Left lung (tissue), 10 donors: Measurements from ENCODE around the gene INHBC. TPM values are rescaled to one million over a fixed set of nuclear protein-coding genes. Genes with fewer than 3 reads are reported as not detected.

ENCODE experiments used
- ATAC-seq: fragments of 200-7000 bp; cut with Tn5 transposase; one replicate; pipeline ENCODE4 v1.9.1; 2020; ENCODE audit warnings: moderate library complexity
- DNase-seq, 4 donors: peaks; one replicate each; pipeline ENCODE4 v3.0.0-alpha.2; 2013 to 2020
- H3K27ac ChIP-seq, 2 donors: fragments of 200-600 bp; sonication (generic) in 1 of 2; one replicate each; pipeline versions ENCODE4 v1.5.0 to v1.8.0; 2020 to 2021
- H3K27me3 ChIP-seq, 2 donors: fragments of 200-600 bp; sonication (generic) in 1 of 2; one replicate each; pipeline versions ENCODE4 v1.5.0 to v1.8.0; 2020 to 2021
- H3K36me3 ChIP-seq, 2 donors: fragments of 200-600 bp; sonication (generic) in 1 of 2; one replicate each; pipeline versions ENCODE4 v1.5.0 to v1.8.0; 2020 to 2021
- H3K4me1 ChIP-seq, 2 donors: fragments of 200-600 bp; one replicate each; pipeline ENCODE4 v1.8.0; 2021
- H3K4me3 ChIP-seq, 2 donors: fragments of 200-600 bp; sonication (generic) in 1 of 2; one replicate each; pipeline versions ENCODE4 v1.5.0 to v1.8.0; 2020 to 2021; ENCODE audit warnings: mild to moderate bottlenecking in 1 of 2
- H3K9me3 ChIP-seq, 2 donors: fragments of 200-600 bp; sonication (generic) in 1 of 2; one replicate each; pipeline versions ENCODE4 v1.5.0 to v1.8.0; 2020 to 2021
- intact Hi-C, 2 donors: fragments of 100-400 bp; cut with DNase I; formaldehyde crosslinking; loops; one replicate each; pipeline versions ENCODE4 v1.11.2 to v1.14.2; 2022
- polyA plus RNA-seq, 6 donors: library from polyadenylated mRNA; unstranded; fragments of 120-200 nt; gene quantifications; one replicate each; pipeline ENCODE4 v1.2.1, GENCODE V29; 2013; ENCODE audit not compliant: insufficient read length in 6 of 6
- total RNA-seq, 2 donors: library from RNA; stranded (reverse); fragmentation: NEBNext Ultra II Directional; extraction: Animal tissue kit (Norgen Biotek cat#: 25700); gene quantifications; one replicate each; pipeline ENCODE4 v1.2.1, GENCODE V29; 2021
- TF ChIP-seq, protein P1 (sequence below), 2 donors: fragments of 200-600 bp; sonication (generic) in 1 of 2; IDR thresholded peaks; one replicate each; pipeline versions ENCODE4 v1.5.0 to v1.8.0; 2021; ENCODE audit warnings: antibody characterized with exemption in 2 of 2
- donor health status: DM: no; HTN: yes; CAD: no.
- donor health status: DM: no; HTN: no; CAD: no.

Gene INHBC
- total and polyA plus RNA-seq, 8 donors = 0.16 to 0.29 (median 0.24) TPM; not detected in 3

DNA sequence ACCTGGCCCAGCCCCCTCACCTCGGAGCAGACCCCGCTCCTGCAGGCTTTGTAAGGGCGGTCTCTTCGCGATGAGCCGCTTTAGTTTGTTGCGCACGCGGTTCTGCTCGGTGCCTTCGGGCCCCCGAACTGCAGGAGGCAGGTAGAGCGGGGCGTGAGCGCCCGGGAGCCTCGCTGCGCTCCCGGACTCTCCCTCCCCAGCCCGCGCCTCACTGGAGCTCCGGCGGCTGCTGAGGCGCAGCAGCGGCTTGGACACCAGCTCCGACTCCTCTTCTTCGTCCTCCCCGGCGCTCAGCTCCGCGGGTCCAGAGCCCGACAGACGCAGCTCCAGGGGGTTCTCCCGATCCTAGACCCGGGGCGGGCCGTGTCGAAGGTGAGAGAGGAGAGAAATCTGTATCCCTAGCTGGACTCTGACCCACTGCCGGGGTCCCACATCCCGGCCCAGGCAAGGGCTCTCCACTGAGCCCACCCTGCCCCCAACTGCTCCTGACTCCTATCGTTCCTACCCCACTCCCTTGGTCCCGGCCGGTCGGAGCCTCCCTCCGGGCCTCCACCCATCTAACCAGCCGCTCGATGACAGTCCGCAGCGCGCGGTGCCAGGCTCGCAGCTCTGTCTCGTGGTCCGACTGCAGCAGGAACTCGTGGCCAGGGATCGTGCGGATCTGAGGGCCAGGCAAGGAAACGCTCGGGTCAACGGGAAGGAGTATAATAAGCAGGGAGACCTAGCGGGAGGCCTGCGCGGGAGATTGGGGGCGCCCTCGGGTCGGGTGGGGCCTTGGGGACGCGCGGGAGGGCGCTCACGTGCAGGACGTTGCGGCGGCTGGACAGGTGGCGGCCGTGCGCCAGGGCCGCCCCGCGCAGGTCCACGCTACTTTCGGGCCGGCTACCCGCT lies 40.9 kb downstream of the INHBC start:
- TF ChIP-seq, protein P1, sequence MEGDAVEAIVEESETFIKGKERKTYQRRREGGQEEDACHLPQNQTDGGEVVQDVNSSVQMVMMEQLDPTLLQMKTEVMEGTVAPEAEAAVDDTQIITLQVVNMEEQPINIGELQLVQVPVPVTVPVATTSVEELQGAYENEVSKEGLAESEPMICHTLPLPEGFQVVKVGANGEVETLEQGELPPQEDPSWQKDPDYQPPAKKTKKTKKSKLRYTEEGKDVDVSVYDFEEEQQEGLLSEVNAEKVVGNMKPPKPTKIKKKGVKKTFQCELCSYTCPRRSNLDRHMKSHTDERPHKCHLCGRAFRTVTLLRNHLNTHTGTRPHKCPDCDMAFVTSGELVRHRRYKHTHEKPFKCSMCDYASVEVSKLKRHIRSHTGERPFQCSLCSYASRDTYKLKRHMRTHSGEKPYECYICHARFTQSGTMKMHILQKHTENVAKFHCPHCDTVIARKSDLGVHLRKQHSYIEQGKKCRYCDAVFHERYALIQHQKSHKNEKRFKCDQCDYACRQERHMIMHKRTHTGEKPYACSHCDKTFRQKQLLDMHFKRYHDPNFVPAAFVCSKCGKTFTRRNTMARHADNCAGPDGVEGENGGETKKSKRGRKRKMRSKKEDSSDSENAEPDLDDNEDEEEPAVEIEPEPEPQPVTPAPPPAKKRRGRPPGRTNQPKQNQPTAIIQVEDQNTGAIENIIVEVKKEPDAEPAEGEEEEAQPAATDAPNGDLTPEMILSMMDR (IDR thresholded peaks at IDR 0.05) = no peak
- H3K36me3 ChIP-seq = peaks cover 0 to 50% of the 10 kb centered on the region in 2 donors
- ATAC-seq (peak; percentile 35), DNase-seq (peak in 2 of 4 donors; percentile 56 to 86)
- H3K4me3 ChIP-seq = peak overlapping the region; percentile 9 to 64
- H3K9me3 ChIP-seq = no peaks in the 10 kb centered on the region
- intact Hi-C loops = no loop called here
- peaks cover 24 to 53% of the 10 kb centered on the region in 2 donors for H3K27me3 ChIP-seq
- peaks cover 0 to 65% of the 10 kb centered on the region in 2 donors for H3K4me1 ChIP-seq
- H3K27ac ChIP-seq = peak overlapping the region in 1 of 2 donors; percentile 95

DNA sequence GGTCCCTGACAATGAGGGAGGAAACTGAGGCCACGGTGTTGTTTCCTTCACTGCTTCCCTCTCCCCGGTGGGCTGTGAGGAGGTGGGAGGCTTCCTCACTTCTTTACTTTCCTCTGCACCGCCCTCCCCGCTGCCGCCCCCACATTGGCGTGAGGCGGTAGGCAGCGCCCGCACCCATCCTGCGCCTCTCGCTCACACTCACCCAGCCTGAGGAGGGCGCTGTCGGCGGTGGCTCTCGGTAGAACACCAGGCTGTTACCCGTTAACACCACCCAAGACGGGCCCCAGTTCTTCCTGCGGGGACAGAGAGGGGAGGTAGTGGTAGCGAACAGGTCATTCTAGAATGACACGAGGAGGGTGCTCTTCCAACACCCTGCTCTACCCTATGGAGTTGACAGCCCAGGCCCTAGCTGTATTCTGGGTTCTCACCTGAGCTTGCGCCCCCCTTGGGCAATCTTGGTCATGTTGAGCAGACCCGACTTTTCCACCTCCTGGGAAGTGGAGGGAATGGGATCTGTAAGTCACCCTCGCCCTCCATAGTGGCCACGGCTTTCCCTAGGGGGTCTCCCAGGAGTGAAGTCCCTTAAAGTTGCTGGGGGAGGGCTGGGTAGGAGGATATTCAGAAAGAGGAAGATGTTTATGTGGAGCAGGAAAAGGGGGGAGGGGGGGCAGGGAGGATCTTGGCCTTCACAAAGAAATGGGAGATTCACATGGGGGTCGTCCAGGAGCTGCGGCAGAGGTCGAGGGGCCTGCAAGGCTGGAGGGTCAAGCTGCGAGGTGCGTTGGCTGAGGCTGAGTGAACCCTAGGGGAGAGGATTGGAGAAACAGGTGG lies 41.8 kb downstream of the INHBC start:
- TF ChIP-seq, protein P1 (IDR thresholded peaks at IDR 0.05) = peak in 1 of 2 donors; percentile 37
- Histone ChIP-seq H3K4me3 (peak overlapping the region; percentile 22 to 64), H3K9me3 (no peaks in the 10 kb centered on the region), H3K36me3 (peaks cover 0 to 41% of the 10 kb centered on the region in 2 donors), H3K4me1 (peaks cover 0 to 66% of the 10 kb centered on the region in 2 donors), H3K27ac (peak overlapping the region; percentile 71 to 95), H3K27me3 (peaks cover 24 to 49% of the 10 kb centered on the region in 2 donors)
- DNase-seq (peak in 2 of 4 donors; percentile 55 to 88), ATAC-seq (peak; percentile 27)
- intact Hi-C loops = no loop called here

DNA sequence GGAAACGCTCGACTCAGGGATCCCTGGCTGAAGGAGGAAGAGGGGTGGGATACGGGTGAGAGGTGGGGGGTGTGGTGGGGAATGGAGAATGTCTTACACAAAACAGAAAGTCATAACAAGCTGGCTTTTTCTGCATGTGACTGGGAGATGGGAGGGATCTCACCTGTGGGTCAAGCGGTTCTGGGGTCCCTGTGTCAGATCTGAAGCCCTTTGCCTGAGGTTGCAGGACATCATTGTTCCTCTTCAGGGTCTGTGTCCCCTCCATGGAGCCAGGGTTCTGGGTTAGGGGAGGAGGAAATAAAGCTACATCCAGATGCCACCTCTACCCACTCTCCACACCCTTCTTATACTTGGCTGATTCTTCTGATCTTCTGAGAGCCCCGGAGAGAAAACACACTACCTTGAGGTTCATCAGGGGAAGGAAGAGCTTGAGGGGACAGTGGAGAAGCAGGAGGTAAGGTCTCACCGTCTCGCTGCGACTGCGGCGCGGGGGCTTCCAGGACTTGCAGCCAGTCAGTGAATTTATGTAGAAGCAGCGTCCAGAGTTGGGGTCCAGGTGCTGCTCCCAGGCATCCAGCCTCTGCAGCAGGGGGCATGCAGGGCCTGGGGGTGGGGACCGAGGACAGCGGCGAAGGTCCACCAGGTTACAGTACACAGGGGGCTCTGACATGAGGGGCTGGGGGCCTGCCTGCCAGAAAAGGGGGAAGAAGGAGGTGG lies 42.6 kb downstream of the INHBC start:
- peak overlapping the region; percentile 71 to 95 for H3K27ac ChIP-seq
- peaks cover 24 to 44% of the 10 kb centered on the region in 2 donors for H3K27me3 ChIP-seq
- no peak for ATAC-seq
- peaks cover 0 to 66% of the 10 kb centered on the region in 2 donors for H3K4me1 ChIP-seq
- intact Hi-C loops = no loop called here
- TF ChIP-seq, protein P1 (IDR thresholded peaks at IDR 0.05) = no peak
- peaks cover 0 to 33% of the 10 kb centered on the region in 2 donors for H3K36me3 ChIP-seq
- peak overlapping the region; percentile 22 to 64 for H3K4me3 ChIP-seq
- no peaks in the 10 kb centered on the region for H3K9me3 ChIP-seq
- no peak for DNase-seq

DNA sequence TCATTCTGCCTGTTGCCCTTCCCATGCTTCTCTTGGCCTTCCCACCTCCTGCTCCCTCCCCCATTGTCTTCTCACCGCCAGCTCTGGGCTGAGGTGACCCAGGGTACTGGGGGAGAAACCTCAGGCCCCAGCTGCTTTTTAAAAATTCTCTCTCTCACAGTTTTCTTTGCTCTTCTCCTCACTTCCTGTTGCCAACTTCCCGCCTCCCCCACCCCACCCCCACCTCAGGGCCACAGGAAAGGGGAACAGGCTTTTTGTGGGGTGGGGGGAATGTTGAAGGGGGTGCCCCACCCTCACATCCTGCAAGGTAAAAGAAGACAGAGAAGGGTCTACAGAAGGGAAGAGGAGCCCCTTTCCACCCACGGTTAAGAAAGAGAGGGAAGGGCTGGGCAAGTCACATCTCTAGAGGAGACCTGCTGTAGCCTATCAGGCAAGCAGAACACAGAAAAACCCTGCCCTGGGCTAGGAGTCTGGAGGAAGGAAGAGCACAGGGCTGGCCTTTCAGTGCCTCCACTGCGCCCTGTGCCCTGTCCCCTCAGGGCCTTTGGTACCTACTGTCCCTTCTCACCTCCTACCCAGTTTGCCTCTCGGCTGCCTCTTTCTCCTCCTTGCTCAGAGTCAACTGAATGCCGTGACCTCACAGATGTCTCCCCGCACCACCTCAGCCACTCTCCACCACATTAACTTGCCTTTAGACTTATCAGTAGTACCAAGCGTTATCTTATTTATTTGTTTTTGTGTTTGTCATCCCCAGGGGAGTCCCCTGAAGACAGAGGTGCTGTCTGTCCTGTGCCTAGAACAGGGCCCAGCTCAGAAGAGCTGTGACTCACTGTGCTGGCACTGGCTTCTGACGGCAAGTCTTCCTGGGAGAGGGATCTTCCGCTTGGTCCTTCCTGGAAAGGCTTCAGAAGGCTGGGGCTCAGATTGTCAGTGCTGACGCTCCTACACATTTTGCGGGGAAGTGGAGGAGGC lies 43.4 kb downstream of the INHBC start:
- H3K27ac ChIP-seq = peak overlapping the region; percentile 71 to 95
- DNase-seq = peak in 1 of 4 donors; percentile 63
- intact Hi-C loops = no loop called here
- peaks cover 0 to 66% of the 10 kb centered on the region in 2 donors for H3K4me1 ChIP-seq
- peaks cover 24 to 37% of the 10 kb centered on the region in 2 donors for H3K27me3 ChIP-seq
- H3K4me3 ChIP-seq = peak overlapping the region; percentile 22 to 64
- H3K36me3 ChIP-seq = peaks cover 0 to 26% of the 10 kb centered on the region in 2 donors
- TF ChIP-seq, protein P1 (IDR thresholded peaks at IDR 0.05) = no peak
- H3K9me3 ChIP-seq = no peaks in the 10 kb centered on the region
- peak; percentile 49 for ATAC-seq
